GM08714 (cell line): ENCODE results near the gene RIMBP2.

Source experiments
- H3K4me3 ChIP-seq: fragments of 200-500 bp; sonication (Bioruptor generic); 2 replicates; pipeline ENCODE4 v1.5.1; 2014; ENCODE audit warnings: mild to moderate bottlenecking, low read length, inconsistent platforms
- ZNF274 ChIP-seq: IDR thresholded peaks from 2 replicates; pipeline ENCODE4 v1.6.1; 2012; ENCODE audit warnings: mild to moderate bottlenecking, low read depth, low read length

The RIMBP2 gene

GRCh38 chr12:130573766-130574165 lies 142.3 kb downstream of the RIMBP2 start:
- no peak for TF ChIP-seq ZNF274
- H3K4me3 ChIP-seq: no peak overlapping the region

GRCh38 chr12:130573235-130573634 lies 142.9 kb downstream of the RIMBP2 start:
- TF ChIP-seq ZNF274: no peak
- no peak overlapping the region for H3K4me3 ChIP-seq

DNA sequence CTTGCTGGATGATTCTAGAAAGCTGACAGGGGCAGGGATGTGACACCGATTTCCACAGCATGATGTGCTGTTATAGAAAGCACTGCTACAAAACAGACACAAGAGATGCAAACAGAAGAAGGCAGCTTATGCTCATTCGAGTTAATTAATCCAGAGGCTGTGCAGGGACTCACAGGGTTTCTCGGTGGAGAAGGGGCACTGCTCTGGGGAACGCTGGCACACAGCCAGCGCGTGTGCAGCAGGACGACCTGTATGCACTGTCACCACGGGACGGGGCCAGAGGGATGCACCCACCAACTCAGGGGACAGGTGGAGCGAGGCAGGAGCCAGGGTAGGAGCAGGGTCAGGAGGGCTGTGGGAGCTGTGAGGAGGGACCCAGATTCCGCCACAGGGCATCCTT lies 143.5 kb downstream of the RIMBP2 start:
- TF ChIP-seq ZNF274: no peak
- no peak overlapping the region for H3K4me3 ChIP-seq

GRCh38 chr12:130571734-130572133 lies 144.4 kb downstream of the RIMBP2 start:
- no peak overlapping the region for H3K4me3 ChIP-seq
- TF ChIP-seq ZNF274: no peak

GRCh38 chr12:130571089-130571488 lies 145.0 kb downstream of the RIMBP2 start:
- H3K4me3 ChIP-seq: no peak overlapping the region
- TF ChIP-seq ZNF274: no peak

DNA sequence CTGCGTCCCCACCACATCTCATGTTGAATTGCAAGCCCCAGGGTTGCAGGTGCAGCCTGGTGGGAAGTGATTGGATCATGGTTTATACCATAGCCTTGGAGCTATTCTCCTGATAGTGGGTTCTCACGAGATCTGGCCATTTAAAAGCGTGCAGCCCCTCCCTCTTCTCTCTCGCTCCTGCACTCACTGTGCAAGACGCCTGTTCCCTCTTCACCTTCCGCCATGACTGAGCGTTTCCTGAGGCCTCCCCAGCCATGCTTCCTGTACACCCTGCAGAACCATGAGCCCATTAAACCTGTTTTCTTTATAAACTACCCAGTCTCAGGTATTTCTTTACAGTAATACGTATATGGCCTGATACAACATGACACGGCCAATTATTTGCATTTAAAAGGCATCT lies 146.6 kb downstream of the RIMBP2 start:
- H3K4me3 ChIP-seq: no peak overlapping the region
- TF ChIP-seq ZNF274: no peak

- TF ChIP-seq ZNF274: no peak
- H3K4me3 ChIP-seq: no peak overlapping the region
Measured at GRCh38 chr12:130568501-130568900, 147.6 kb downstream of the RIMBP2 start.

DNA sequence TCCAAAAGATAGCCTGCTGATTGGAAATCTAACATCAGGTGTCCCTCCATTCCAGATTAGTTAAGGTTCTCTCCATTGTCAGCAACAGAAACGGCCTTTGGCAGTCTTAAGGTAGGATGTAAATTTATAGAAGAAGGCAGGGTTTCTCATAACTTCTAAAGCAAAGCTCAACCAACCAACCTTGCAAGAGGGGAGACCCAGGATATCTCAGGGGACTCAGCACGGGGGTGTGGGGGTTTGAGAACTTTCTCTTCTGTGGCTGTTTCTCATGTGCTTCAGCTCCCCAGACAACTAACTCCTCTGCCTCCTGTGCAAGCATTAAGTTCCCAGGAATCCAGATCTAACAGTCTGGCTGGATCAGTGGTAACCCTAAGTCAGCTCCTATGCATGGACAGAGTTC lies 148.1 kb downstream of the RIMBP2 start:
- TF ChIP-seq ZNF274: no peak
- no peak overlapping the region for H3K4me3 ChIP-seq

- TF ChIP-seq ZNF274: no peak
- H3K4me3 ChIP-seq: no peak overlapping the region
Measured at GRCh38 chr12:130566446-130567155, 149.5 kb downstream of the RIMBP2 start.

DNA sequence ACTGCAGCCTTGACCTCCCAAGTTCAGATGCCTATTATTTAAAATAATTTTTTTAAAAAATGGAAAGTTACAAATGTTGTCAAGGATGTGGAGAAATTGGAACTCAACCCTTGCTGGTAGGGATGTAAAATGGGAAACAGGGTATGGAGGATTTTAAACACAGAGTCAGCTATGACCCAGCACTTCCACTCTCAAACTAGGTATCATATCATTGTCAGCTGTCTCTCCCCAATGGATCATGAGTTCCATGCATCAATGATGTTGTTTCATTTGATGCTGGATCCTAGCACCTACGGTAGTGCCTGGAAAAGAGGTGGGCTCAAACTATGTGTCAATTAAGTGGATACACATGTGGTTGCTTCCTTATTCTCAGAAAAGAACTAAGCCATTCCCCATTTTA lies 150.9 kb downstream of the RIMBP2 start:
- H3K4me3 ChIP-seq: no peak overlapping the region
- TF ChIP-seq ZNF274: no peak

GRCh38 chr12:130563323-130563722 lies 152.8 kb downstream of the RIMBP2 start:
- no peak for TF ChIP-seq ZNF274
- no peak overlapping the region for H3K4me3 ChIP-seq

DNA sequence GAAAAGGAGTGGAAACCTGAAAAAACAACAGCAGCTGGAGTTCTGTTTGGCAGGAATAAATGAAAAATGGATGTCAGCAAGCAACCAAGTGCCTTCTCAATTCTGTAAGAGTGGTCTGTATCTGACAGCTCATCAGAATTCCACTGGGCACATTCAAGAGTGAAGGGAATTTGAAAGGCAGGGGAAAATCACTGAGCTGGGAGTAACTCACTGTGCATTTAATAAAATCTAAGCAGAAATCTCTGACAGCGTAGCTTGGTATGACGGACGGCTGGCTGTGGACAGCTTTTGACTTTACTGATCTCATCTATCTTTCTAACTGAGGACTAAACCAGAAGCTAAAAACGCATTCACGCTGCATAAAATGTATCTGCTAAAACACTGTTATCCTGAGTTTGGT lies 153.4 kb downstream of the RIMBP2 start:
- no peak overlapping the region for H3K4me3 ChIP-seq
- TF ChIP-seq ZNF274: no peak

DNA sequence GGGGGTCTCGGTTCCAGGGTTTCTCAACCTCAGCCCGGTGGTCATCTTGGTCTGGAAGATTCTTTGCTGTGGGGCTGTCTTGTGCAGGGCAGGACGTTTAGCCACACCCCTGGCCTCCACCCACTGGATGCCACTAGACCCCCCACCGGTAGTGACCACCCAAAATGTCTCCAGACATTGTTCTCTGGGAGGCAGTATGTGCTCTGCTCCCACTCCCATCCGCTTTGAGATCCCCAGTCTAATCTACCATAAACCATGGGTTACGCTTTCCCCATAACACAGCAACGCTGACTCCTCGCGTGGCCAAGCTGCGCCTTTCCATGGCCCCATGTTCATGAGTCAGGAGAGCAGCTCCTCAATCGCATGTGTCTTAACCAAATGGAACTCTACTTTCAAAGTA lies 155.8 kb downstream of the RIMBP2 start:
- TF ChIP-seq ZNF274: no peak
- no peak overlapping the region for H3K4me3 ChIP-seq

GRCh38 chr12:130559806-130560205 lies 156.3 kb downstream of the RIMBP2 start:
- TF ChIP-seq ZNF274: no peak
- H3K4me3 ChIP-seq: no peak overlapping the region

DNA sequence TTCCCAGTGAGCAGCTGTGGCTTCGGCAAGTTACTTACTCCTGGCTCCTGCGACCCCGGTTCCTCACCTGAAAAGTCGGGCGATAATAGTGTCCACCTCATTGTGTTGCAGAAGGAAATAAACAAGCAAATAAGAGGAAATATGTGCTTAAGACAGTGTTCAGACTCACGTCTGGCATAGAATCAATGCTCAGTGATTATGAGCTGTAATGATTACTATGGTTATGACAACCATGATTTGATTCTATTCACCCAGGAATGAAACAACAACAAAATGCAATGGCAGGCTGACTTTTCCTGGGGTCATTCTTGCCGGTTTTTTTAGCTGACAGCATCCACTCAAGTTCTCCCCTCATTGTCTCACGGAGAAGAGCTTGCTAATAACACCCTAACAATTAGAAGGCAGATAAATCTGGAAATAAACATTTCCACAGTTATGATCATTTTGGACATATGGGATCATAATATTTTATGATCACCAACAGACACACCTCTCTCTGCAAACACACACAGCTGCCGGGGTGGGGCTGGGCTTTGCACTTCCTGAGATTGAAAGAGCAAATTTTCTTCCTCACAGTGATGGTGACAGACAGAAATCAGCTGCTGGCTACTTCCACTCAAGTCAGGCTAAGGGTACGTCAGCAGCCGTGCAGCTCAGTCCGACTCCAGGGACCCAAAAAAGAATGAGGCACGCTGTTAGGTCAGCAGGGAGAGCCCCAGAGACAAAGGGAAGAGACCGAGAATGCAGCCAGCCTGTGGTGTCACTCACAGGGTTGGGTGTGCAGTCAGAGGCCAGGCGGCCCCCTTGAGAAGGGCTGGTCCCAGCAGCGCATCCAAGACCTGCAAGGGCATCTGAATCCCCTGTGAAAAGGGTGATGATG lies 158.0 kb downstream of the RIMBP2 start:
- TF ChIP-seq ZNF274: no peak
- H3K4me3 ChIP-seq: no peak overlapping the region
